Naive thymus-derived CD8-positive, alpha-beta T cell (primary cell): ENCODE measurements around the gene FGD5. TPM values are rescaled to one million over a fixed set of nuclear protein-coding genes. Genes with fewer than 3 reads are reported as not detected.
A peak's percentile ranks its signal among the peaks of the same experiment; 100 is the strongest.

Experiments
- ATAC-seq, 2 donors: fragments of 150-1000 bp; cut with Tn5 transposase in 1 of 2; sonication (Bioruptor Pico), chemical (Tn5 transposase) in 1 of 2; 1 replicate in 1 of 2; 2 replicates in 1 of 2; pipeline ENCODE4 v1.10.0; 2021; ENCODE audit warnings: mild to moderate bottlenecking in 2 of 2, moderate library complexity in 2 of 2
- POLR2A ChIA-PET: fragments of 350-600 bp; sonication (Branson Sonifier 250); formaldehyde crosslinking; loops from one replicate; lab custom pipeline; 2021; ENCODE audit warnings: antibody characterized with exemption; lab: Charles Lee
- DNase-seq, 10 donors: peaks; one replicate each; pipeline versions ENCODE4 v3.0.0 to v3.0.0-alpha.2; 2020 to 2022
- H3K27ac Mint-ChIP-seq, 10 donors: one replicate each; pipeline ENCODE4 v1.8.0; 2020 to 2022; ENCODE audit warnings: mild to moderate bottlenecking in 10 of 10, mixed read lengths in 10 of 10, moderate library complexity in 4 of 10, inconsistent platforms in 1 of 10
- H3K27me3 Mint-ChIP-seq, 5 donors: one replicate each; pipeline ENCODE4 v1.8.0; 2021 to 2022; ENCODE audit warnings: mixed read lengths in 5 of 5
- H3K36me3 Mint-ChIP-seq, 3 donors: one replicate each; pipeline ENCODE4 v1.8.0; 2020 to 2022; ENCODE audit warnings: mixed read lengths in 3 of 3, mild to moderate bottlenecking in 2 of 3, inconsistent platforms in 1 of 3
- H3K4me1 Mint-ChIP-seq, 4 donors: one replicate each; pipeline ENCODE4 v1.8.0; 2021 to 2022; ENCODE audit warnings: mixed read lengths in 4 of 4
- H3K4me3 Mint-ChIP-seq, 10 donors: one replicate each; pipeline ENCODE4 v1.8.0; 2020 to 2022; ENCODE audit warnings: mild to moderate bottlenecking in 10 of 10, mixed read lengths in 10 of 10, moderate library complexity in 6 of 10, inconsistent platforms in 1 of 10
- H3K9me3 Mint-ChIP-seq, 9 donors: one replicate each; pipeline ENCODE4 v1.8.0; 2020 to 2022; ENCODE audit warnings: mixed read lengths in 9 of 9, mild to moderate bottlenecking in 3 of 9, inconsistent platforms in 1 of 9, moderate library complexity in 1 of 9
- polyA plus RNA-seq, 3 donors: library from polyadenylated mRNA; unstranded; fragments of 300-500 nt; fragmentation: Illumina TruSeq; gene quantifications; one replicate each; pipeline ENCODE4 v1.2.3, GENCODE V29; 2021
- total RNA-seq, 8 experiments: library from RNA in 2 of 8; stranded (reverse) in 2 of 8; gene quantifications; one replicate each; pipeline ENCODE4 v1.2.3 and lab custom pipeline; 2021 to 2026

FGD5 gene
- total and polyA plus RNA-seq, 5 experiments from 2014 or later: 0.05 TPM; not detected in 4

DNA sequence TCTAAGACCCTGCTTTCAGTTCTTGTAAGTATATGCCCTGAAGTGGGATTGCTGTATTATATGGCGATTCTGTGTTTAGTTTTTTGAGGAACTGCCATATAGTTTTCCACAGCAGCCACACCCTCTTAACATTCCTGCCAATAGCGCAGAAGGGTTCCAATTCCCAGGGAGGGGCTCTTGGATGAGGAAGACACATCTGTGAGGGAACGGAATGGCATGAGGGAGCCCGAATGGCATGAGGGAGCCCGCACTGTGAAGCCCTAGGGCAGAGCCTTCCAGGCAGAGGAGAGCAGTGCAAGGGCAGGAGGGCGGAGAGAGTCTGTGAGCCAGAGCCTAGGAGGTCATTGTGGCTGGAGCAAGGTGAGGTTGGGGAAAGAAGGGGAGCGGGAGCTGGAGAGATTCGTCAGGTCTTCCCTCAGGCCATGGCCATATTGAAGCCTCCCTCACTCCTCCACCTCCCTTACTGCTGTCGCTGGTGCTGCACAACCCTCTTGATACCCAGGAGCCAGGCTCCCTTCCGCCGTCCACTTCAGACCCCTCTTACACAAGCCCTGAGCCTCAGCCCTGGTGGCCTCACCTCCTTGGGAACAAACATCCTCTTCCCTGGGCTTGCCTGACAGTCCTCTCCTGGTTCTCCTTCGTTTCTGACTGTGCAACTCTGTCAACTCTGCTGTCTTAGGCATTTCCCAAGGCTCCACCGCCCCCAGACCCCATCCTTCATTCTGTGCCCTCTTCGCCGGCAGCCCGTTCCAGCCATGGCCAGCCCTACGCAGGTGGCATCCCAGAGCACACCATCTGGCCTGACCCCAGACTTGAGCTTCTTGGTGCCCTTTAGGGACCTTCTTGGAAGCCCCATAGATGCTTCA, 51.4 kb downstream of the FGD5 start:
- ATAC-seq: no peak
- Mint-ChIP-seq H3K4me3 (no peak overlapping the region), H3K4me1 (peaks cover 0 to 8% (median 0%) of the 10 kb centered on the region in 4 donors), H3K27me3 (peaks cover 0 to 11% (median 0%) of the 10 kb centered on the region in 5 donors), H3K36me3 (no peaks in the 10 kb centered on the region), H3K9me3 (no peaks in the 10 kb centered on the region), H3K27ac (peak overlapping the region in 3 of 10 donors; percentile 12 to 30 (median 17))
- POLR2A ChIA-PET: no interaction called here
- no peak for DNase-seq

DNA sequence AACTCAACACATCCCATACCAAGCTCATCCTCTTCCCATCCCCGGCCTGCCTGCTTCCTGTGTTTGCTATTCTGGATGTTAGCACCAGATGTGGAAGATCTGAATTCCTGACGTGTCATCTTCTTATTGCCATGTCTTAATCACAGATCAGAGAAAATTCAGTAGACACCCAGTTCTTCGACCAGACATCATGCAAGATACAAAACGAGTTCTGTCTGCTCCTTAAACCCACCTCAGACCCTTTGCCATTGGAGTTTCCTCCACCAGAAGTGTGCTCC, 52.0 kb downstream of the FGD5 start:
- H3K9me3 Mint-ChIP-seq: no peaks in the 10 kb centered on the region
- ATAC-seq (no peak), DNase-seq (no peak)
- H3K27me3 Mint-ChIP-seq: peaks cover 0 to 11% (median 0%) of the 10 kb centered on the region in 5 donors
- POLR2A ChIA-PET: no interaction called here
- H3K4me3 Mint-ChIP-seq: no peak overlapping the region
- peak overlapping the region in 1 of 10 donors; percentile 12 for H3K27ac Mint-ChIP-seq
- no peaks in the 10 kb centered on the region for H3K36me3 Mint-ChIP-seq
- H3K4me1 Mint-ChIP-seq: peaks cover 0 to 8% (median 0%) of the 10 kb centered on the region in 4 donors

DNA sequence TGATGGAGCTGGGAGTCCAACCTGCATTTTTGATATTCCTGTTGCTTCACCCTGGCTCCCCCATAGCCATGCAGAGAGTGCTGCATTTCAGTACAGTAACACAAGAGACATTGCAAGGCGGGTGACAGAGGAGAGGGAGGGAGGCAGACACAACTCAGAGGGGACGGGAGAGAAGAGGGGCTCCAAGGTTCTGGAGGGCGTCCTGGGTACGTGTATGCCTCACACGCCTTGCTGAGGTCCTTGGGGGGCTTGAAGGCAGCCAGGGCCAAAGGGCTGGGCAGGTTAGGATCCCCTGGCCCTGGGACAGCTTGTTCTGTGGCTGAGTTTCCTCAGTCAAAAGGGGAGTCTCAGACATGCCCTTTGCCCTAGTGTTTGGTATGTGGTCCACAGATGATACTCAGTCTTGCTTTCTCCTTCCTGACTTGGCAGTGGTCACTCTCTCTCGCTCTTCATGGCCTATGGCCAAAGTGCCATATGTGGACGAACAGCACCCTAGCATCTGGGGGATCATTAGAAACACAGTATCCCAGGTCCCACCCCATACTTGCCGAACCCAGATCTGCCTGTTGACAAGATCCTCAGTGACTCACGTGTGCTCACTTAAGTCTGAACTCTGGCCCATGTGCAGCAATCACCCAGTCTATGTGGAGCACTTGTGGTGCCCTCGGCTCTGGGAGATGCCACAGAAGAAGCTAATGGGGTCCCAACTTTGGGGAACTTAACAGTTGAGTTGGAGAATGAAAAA, 52.9 kb downstream of the FGD5 start:
- POLR2A ChIA-PET: interaction anchor here (0.5 kb wide), 1 partner anchor 28 kb away, joined by 7 read pairs; no protein-coding TSS in a partner anchor

DNA sequence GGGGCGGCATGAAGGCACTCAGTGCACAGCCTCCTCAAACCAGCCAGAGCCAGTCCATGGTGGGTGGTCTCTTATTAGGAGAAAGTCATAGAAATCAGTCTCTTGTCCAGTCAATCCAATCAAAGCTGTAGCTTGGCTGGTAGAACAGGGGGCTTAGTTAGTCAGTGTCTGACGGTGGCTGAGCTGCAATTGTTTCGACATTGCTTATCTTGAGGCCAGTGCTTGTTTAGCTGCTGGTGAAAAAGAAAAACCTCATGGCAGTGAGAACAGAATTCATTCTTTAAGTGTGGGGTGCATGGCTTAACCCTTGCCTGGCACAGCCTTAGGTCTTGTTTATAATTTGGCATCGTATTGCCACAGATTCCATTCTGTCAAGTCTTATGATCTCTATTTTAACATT, 53.9 kb downstream of the FGD5 start:
- Mint-ChIP-seq H3K4me3 (no peak overlapping the region), H3K4me1 (peaks cover 0 to 8% (median under 1%) of the 10 kb centered on the region in 4 donors), H3K9me3 (no peaks in the 10 kb centered on the region), H3K36me3 (no peaks in the 10 kb centered on the region), H3K27ac (peak overlapping the region in 1 of 10 donors; percentile 33), H3K27me3 (peaks cover 0 to 11% (median 0%) of the 10 kb centered on the region in 5 donors)
- ATAC-seq: no peak
- DNase-seq: no peak
- POLR2A ChIA-PET: no interaction called here

More for the DNA sequence above, 52.9 kb downstream of the FGD5 start:
- Mint-ChIP-seq H3K36me3 (no peaks in the 10 kb centered on the region), H3K4me1 (peaks cover 0 to 8% (median 0%) of the 10 kb centered on the region in 4 donors), H3K4me3 (no peak overlapping the region), H3K9me3 (no peaks in the 10 kb centered on the region), H3K27ac (peak overlapping the region in 1 of 10 donors; percentile 18), H3K27me3 (peaks cover 0 to 11% (median 0%) of the 10 kb centered on the region in 5 donors)
- DNase-seq (no peak), ATAC-seq (no peak)

DNA sequence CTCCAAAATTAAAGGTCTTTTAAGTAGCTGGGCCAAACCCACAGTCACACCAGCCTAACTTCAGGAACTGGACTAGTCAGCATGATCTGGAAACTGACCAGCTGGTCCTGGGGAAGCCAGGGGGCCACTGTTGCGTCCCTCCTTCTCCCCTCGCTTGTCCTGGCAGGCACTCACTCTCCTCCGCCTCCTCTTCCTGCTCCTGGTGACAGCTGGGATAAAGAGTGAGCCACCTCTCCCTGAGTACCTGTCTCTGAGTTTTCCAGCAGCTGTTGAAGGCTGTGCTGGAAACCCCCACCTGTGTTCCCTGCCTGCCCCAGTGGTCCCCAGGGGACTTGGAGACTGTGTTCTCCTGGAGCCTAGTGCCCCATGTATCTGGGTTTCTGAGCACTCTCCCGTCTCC, 56.0 kb downstream of the FGD5 start:
- POLR2A ChIA-PET: interaction anchor here (1.5 kb wide), 1 partner anchor 11 kb away, joined by 3 read pairs; no protein-coding TSS in a partner anchor
- H3K36me3 Mint-ChIP-seq: no peaks in the 10 kb centered on the region
- peak overlapping the region in 1 of 10 donors; percentile 87 for H3K27ac Mint-ChIP-seq
- DNase-seq: no peak
- H3K4me3 Mint-ChIP-seq: no peak overlapping the region
- peaks cover 0 to 7% (median 0%) of the 10 kb centered on the region in 5 donors for H3K27me3 Mint-ChIP-seq
- no peak for ATAC-seq
- no peaks in the 10 kb centered on the region for H3K9me3 Mint-ChIP-seq
- H3K4me1 Mint-ChIP-seq: peaks cover 10 to 19% (median 13%) of the 10 kb centered on the region in 4 donors

DNA sequence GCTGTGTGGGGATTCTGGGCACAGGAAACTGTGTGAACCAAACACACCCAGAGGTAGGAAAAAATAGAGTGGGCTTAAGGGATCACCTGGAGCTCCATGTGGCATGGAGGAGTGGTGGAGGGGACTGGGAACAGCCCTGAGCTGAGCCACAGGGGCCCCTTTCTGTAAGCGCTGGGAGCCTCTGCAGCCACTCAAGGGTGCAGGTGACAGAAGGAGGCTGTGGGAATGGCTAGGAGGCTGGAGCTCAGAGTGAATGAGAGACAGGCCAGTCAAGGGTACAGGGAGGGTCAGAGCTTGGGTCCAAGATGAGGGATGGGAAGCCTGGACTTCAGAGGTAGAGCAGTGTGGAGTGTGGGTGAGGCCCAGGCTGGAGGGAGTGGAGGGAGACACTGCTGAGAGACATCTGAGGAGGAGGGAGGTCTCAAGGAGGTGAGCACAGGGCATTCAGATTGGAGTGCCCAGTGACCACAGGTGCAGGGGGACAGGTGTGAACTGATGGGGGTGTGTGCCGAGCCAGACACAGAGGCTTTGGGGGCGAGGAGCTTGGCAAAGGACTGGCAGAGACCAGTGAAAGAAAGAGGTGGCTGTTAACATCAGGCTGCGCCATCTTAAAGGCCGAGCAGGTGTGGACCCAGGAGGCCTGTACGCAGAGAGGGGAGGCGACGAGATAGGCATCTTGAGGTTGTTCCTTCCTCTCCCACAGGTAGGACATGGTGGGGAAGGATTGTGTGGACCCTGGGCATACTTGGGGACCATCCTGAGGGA, 56.8 kb downstream of the FGD5 start:
- DNase-seq (no peak), ATAC-seq (no peak)
- Mint-ChIP-seq H3K4me3 (no peak overlapping the region), H3K36me3 (no peaks in the 10 kb centered on the region), H3K4me1 (peaks cover 14 to 25% (median 15%) of the 10 kb centered on the region in 4 donors), H3K27me3 (peaks cover 0 to 5% (median 0%) of the 10 kb centered on the region in 5 donors), H3K27ac (peak overlapping the region in 2 of 10 donors; percentile 61 to 87), H3K9me3 (no peaks in the 10 kb centered on the region)
- POLR2A ChIA-PET: no interaction called here

DNA sequence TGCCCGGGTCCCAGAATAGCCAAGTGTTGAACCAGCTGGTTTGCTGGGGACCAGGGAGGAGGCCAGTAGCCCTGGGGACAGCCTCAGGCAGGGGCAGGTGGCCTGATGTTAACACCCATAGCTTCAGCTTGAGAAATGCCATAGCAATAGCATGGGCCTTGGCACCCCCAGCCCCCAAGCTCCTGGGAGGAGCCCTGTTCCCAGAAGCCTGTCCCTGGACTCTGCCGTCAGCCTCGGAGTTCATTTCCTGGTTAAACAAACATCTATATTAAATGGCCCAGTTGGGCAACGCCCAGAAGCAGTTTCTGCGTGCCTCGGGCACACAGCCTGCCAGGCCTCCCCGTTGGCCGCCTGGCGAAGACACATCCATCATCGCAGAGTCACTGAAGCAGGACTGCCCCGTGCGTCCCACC, 58.2 kb downstream of the FGD5 start:
- H3K27ac Mint-ChIP-seq: peak overlapping the region in 1 of 10 donors; percentile 79
- H3K36me3 Mint-ChIP-seq: no peaks in the 10 kb centered on the region
- ATAC-seq (no peak), DNase-seq (no peak)
- POLR2A ChIA-PET: interaction anchor here (2.7 kb wide), 1 partner anchor 225 kb away, joined by 8 read pairs; the partner anchor contains the start of gene CCDC174
- H3K9me3 Mint-ChIP-seq: no peaks in the 10 kb centered on the region
- H3K27me3 Mint-ChIP-seq: peaks cover 0 to 3% (median 0%) of the 10 kb centered on the region in 5 donors
- peaks cover 23 to 38% (median 25%) of the 10 kb centered on the region in 4 donors for H3K4me1 Mint-ChIP-seq
- H3K4me3 Mint-ChIP-seq: no peak overlapping the region

DNA sequence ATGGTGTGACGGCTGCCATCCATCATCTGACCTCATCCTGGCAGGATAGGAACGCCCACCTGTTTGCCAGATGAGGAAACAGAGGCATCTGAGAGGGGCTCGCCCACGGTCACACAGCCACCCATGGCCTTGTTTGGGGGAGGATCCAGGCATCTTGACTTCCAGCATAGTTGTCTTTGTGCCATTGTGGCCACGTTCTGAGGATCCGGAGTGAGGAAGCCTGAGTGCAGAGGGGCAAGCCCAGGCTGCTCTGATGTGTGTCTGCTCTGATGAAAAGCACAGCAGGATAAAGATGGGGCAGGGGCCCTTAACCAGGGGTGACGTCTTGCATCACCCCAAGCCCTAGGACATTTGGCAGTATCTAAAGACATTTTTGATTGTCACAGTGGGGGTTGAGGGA, 58.7 kb downstream of the FGD5 start:
- Mint-ChIP-seq H3K4me3 (no peak overlapping the region), H3K27me3 (peaks cover 0 to 3% (median 0%) of the 10 kb centered on the region in 5 donors), H3K36me3 (no peaks in the 10 kb centered on the region), H3K4me1 (peaks cover 25 to 44% (median 30%) of the 10 kb centered on the region in 4 donors), H3K9me3 (no peaks in the 10 kb centered on the region), H3K27ac (peak overlapping the region in 3 of 10 donors; percentile 22 to 51 (median 37))
- DNase-seq: no peak
- ATAC-seq: no peak
- POLR2A ChIA-PET: interaction anchor here (2.7 kb wide), 1 partner anchor 226 kb away, joined by 8 read pairs; the partner anchor contains the start of gene CCDC174

DNA sequence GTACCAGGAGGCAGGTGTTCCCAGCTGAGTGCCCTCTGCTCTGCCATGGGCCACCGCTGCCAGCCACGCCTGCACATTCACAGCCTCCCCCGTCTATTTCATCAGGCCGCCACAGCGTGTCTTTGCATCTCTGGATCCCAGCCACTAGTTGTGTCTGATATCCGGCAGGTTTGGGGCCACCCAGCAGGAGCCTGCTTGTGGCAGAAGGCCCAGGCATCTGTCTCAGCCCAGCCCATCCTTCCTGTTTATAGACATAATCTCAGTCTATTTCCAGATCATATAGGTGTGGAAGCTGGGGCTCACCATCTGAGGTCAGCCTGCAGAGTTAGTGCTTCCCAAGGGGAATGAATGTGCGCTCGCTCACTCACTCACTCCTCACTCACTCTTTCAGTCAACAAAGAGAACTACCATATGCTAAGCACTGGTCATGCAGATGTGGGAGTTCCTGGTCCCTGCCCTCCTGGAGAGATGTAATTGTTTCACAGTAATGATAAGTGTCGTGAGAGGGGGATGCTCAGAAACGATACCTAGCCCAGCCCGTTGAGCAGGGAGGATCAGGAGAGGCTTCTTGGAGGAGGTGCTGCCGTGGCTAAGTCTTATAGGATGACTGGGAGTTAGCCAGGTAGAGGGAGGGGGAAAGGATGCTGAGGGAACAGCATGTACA, 60.6 kb downstream of the FGD5 start:
- H3K4me3 Mint-ChIP-seq: peak overlapping the region in 9 of 10 donors; percentile 2 to 70 (median 39)
- POLR2A ChIA-PET: interaction anchor here (0.6 to 1.4 kb wide), 5 partner anchors 10 to 89 kb away, joined by 3 to 4 read pairs (median 3); no protein-coding TSS in a partner anchor
- no peaks in the 10 kb centered on the region for H3K36me3 Mint-ChIP-seq
- H3K27me3 Mint-ChIP-seq: no peaks in the 10 kb centered on the region
- peaks cover 34 to 62% (median 49%) of the 10 kb centered on the region in 4 donors for H3K4me1 Mint-ChIP-seq
- no peaks in the 10 kb centered on the region for H3K9me3 Mint-ChIP-seq
- peak overlapping the region in 8 of 10 donors; percentile 54 to 94 (median 81) for H3K27ac Mint-ChIP-seq
- DNase-seq: peak in 7 of 10 donors; percentile 11 to 81 (median 34)
- ATAC-seq: peak; percentile 89 to 90

DNA sequence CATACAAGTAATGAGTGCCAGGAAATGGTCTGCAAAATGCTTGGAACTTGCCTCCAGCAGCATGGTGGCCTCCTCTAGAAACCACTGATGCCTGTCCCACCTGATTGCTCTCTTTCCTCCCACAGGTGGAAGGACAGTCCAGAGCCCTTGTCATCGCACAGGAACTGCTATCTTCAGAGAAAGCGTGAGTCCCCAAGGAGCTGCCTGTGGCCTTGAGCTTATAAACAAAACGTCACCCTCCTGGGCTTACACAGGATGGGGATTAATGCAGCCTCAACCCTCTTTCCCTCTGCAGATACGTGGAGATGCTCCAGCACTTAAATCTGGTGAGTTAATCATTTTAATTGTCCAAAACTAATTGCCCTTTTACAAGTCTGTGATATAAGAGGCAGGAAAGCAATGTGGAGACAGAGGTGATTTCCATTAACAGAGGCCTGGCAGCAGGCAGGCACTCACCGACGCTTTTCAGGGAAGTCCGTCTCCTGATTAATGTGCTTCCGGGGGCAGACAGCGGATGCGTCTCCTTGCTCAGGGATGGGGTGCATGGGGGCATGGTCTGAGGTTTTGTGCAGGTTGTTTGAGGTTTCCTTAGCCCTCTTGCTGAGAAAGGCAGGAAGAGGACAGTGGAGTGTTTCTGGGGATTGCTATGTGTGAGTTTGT, 61.8 kb downstream of the FGD5 start:
- Mint-ChIP-seq H3K27ac (peak overlapping the region in 9 of 10 donors; percentile 6 to 92 (median 77)), H3K4me1 (peaks cover 41 to 75% (median 61%) of the 10 kb centered on the region in 4 donors), H3K36me3 (no peaks in the 10 kb centered on the region), H3K27me3 (no peaks in the 10 kb centered on the region), H3K4me3 (peak overlapping the region; percentile 1 to 77 (median 48)), H3K9me3 (no peaks in the 10 kb centered on the region)
- DNase-seq (no peak), ATAC-seq (no peak)
- POLR2A ChIA-PET: interaction anchor here (0.8 to 1.8 kb wide), 4 partner anchors 10 to 35 kb away, joined by 3 to 8 read pairs (median 3); no protein-coding TSS in a partner anchor

DNA sequence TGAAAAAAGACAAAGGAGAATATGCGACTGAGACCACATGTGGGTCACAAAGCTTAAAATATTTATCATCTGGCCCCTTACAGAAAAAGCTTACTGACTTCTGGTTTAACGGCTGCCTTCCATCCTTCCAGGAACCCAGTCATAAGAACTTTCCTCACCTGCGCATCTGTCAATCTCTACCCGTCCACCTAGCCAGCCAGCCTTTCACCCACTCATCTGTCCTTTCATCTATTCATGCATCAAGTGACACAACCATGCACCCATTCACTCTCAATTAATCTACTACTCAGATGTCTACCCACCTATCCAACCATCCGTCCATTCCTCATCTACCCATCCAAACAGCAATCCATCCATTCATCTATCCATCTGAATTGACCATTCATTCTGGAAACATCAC, 64.5 kb downstream of the FGD5 start:
- DNase-seq: no peak
- Mint-ChIP-seq H3K4me1 (peaks cover 45 to 82% (median 69%) of the 10 kb centered on the region in 4 donors), H3K27ac (peak overlapping the region in 6 of 10 donors; percentile 0 to 92 (median 75)), H3K27me3 (no peaks in the 10 kb centered on the region), H3K4me3 (peak overlapping the region in 5 of 10 donors; percentile 4 to 43 (median 6)), H3K36me3 (no peaks in the 10 kb centered on the region), H3K9me3 (no peaks in the 10 kb centered on the region)
- no peak for ATAC-seq
- POLR2A ChIA-PET: interaction anchor here (0.6 to 2.2 kb wide), 8 partner anchors 9 to 1868 kb away, joined by 3 to 15 read pairs (median 4); partner anchors contain the start of genes CCDC174 and NR2C2
